HPDE6-E6E7 (cell line): ENCODE results near the gene VASH1.

Experiments used
- DNase-seq: peaks from one replicate; pipeline ENCODE4 v3.0.0; 2011; ENCODE audit warnings: missing footprints; ENCODE audit errors: extremely low spot score

The VASH1 gene

GRCh38 chr14:76771437-76771980, 10.2 kb downstream of the VASH1 start:
- no peak for DNase-seq

- no peak for DNase-seq
Observed at GRCh38 chr14:76772300-76773187, 11.3 kb downstream of the VASH1 start.

GRCh38 chr14:76773188-76773885, 12.1 kb downstream of the VASH1 start:
- DNase-seq, result peak; percentile 75

GRCh38 chr14:76773956-76774820, 12.9 kb downstream of the VASH1 start:
- DNase-seq, result no peak

GRCh38 chr14:76774821-76775694, 13.8 kb downstream of the VASH1 start:
- no peak for DNase-seq

- no peak for DNase-seq
Observed at GRCh38 chr14:76775695-76776427, 14.6 kb downstream of the VASH1 start.

- no peak for DNase-seq
Observed at GRCh38 chr14:76776428-76777251, 15.4 kb downstream of the VASH1 start.

GRCh38 chr14:76777721-76778120, 16.5 kb downstream of the VASH1 start:
- DNase-seq, result no peak

GRCh38 chr14:76778546-76779215, 17.4 kb downstream of the VASH1 start:
- no peak for DNase-seq

GRCh38 chr14:76779221-76780057, 18.2 kb downstream of the VASH1 start:
- DNase-seq, result no peak

GRCh38 chr14:76780058-76780345, 18.7 kb downstream of the VASH1 start:
- no peak for DNase-seq

- DNase-seq, result no peak
Observed at GRCh38 chr14:76780360-76780759, 19.1 kb downstream of the VASH1 start.

- no peak for DNase-seq
Observed at GRCh38 chr14:76780875-76781647, 19.8 kb downstream of the VASH1 start.

- no peak for DNase-seq
Observed at GRCh38 chr14:76781648-76782051, 20.4 kb downstream of the VASH1 start.

GRCh38 chr14:76782115-76782884, 21.0 kb downstream of the VASH1 start:
- no peak for DNase-seq

GRCh38 chr14:76782885-76783566, 21.8 kb downstream of the VASH1 start:
- DNase-seq, result no peak
